HL-60 (cell line): ENCODE results near the gene RCBTB1.

ENCODE experiments used
- DNase-seq, 2 experiments: peaks; one replicate each; pipeline ENCODE4 v3.0.0-alpha.2; 2010 to 2020; ENCODE audit warnings: low read depth in 1 of 2, low spot score in 1 of 2
- H3K27ac ChIP-seq: fragments of 250-450 bp; sonication (Bioruptor Pico); replicated peaks from 2 replicates; pipeline ENCODE4 v1.5.1; 2020; ENCODE audit warnings: mild to moderate bottlenecking, moderate library complexity
- H3K27me3 ChIP-seq: fragments of 250-450 bp; sonication (Bioruptor Pico); 2 replicates; pipeline ENCODE4 v1.5.1; 2021; ENCODE audit warnings: mild to moderate bottlenecking, moderate library complexity; ENCODE audit not compliant: insufficient read depth, poor library complexity, severe bottlenecking
- H3K4me3 ChIP-seq: replicated peaks from 2 replicates; pipeline ENCODE4 v1.5.1; 2011; ENCODE audit warnings: mild to moderate bottlenecking, control low read depth, low read length; ENCODE audit not compliant: insufficient read depth
- GABPA ChIP-seq: IDR thresholded peaks from 2 replicates; pipeline ENCODE4 v1.6.1; 2012; ENCODE audit warnings: low read depth
- POLR2AphosphoS5 ChIP-seq: IDR thresholded peaks from 2 replicates; pipeline ENCODE4 v1.6.1; 2012; ENCODE audit warnings: low read depth
- SPI1 ChIP-seq: IDR thresholded peaks from 2 replicates; pipeline ENCODE4 v1.6.1; 2012; ENCODE audit warnings: low read depth, mild to moderate bottlenecking, borderline replicate concordance
- TF ChIP-seq, protein P1 (sequence below): IDR thresholded peaks from 2 replicates; pipeline ENCODE4 v1.6.1; 2012; ENCODE audit warnings: low read depth; ENCODE audit not compliant: insufficient replicate concordance
- TF ChIP-seq, protein P2 (sequence below): IDR thresholded peaks from one replicate; pipeline ENCODE4 v1.5.1; 2011; ENCODE audit warnings: low read length, control low read depth, inconsistent platforms; ENCODE audit not compliant: insufficient read depth

Gene RCBTB1

GRCh38 chr13:49602005-49602404 lies 16.6 kb upstream of the RCBTB1 start:
- Histone ChIP-seq H3K27ac (no peak overlapping the region), H3K27me3 (no peaks in the 10 kb centered on the region), H3K4me3 (no peak overlapping the region)
- TF ChIP-seq POLR2AphosphoS5, result no peak
- TF ChIP-seq, protein P1, sequence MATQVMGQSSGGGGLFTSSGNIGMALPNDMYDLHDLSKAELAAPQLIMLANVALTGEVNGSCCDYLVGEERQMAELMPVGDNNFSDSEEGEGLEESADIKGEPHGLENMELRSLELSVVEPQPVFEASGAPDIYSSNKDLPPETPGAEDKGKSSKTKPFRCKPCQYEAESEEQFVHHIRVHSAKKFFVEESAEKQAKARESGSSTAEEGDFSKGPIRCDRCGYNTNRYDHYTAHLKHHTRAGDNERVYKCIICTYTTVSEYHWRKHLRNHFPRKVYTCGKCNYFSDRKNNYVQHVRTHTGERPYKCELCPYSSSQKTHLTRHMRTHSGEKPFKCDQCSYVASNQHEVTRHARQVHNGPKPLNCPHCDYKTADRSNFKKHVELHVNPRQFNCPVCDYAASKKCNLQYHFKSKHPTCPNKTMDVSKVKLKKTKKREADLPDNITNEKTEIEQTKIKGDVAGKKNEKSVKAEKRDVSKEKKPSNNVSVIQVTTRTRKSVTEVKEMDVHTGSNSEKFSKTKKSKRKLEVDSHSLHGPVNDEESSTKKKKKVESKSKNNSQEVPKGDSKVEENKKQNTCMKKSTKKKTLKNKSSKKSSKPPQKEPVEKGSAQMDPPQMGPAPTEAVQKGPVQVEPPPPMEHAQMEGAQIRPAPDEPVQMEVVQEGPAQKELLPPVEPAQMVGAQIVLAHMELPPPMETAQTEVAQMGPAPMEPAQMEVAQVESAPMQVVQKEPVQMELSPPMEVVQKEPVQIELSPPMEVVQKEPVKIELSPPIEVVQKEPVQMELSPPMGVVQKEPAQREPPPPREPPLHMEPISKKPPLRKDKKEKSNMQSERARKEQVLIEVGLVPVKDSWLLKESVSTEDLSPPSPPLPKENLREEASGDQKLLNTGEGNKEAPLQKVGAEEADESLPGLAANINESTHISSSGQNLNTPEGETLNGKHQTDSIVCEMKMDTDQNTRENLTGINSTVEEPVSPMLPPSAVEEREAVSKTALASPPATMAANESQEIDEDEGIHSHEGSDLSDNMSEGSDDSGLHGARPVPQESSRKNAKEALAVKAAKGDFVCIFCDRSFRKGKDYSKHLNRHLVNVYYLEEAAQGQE, result no peak
- TF ChIP-seq GABPA, result no peak
- TF ChIP-seq SPI1, result no peak
- TF ChIP-seq, protein P2, sequence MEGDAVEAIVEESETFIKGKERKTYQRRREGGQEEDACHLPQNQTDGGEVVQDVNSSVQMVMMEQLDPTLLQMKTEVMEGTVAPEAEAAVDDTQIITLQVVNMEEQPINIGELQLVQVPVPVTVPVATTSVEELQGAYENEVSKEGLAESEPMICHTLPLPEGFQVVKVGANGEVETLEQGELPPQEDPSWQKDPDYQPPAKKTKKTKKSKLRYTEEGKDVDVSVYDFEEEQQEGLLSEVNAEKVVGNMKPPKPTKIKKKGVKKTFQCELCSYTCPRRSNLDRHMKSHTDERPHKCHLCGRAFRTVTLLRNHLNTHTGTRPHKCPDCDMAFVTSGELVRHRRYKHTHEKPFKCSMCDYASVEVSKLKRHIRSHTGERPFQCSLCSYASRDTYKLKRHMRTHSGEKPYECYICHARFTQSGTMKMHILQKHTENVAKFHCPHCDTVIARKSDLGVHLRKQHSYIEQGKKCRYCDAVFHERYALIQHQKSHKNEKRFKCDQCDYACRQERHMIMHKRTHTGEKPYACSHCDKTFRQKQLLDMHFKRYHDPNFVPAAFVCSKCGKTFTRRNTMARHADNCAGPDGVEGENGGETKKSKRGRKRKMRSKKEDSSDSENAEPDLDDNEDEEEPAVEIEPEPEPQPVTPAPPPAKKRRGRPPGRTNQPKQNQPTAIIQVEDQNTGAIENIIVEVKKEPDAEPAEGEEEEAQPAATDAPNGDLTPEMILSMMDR, result no peak
- DNase-seq, result no peak

DNA sequence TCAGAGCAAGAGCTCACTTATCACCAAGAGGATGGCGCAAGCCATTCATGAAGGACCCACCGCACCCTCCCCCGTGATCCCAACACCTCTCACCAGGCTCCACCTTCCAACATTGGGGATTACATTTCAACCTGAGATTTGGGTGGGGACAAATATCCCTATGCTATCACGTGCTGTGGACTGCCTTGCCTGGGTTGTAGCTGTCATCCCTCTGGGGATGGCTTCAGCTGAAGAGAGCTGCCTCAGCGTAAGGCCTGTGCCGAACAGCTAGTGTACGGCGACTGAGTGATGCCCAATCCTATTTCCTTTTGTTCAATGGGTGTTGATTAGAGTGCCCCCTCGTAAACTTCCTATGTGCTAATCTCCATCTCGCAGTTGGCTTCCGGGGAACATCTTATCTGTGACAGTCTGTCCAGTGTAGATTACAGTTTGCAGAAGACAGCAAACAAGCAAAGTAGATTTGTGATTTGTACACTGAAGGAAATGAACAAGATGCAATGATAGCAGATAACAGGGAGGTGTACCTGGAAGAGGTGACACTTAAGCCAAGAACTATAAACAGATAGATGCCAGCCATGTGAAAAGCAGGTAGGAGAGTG lies 11.8 kb upstream of the RCBTB1 start:
- no peak overlapping the region for H3K27ac ChIP-seq
- TF ChIP-seq, protein P1, result no peak
- TF ChIP-seq SPI1, result no peak
- TF ChIP-seq POLR2AphosphoS5, result no peak
- no peak for TF ChIP-seq GABPA
- TF ChIP-seq, protein P2, result no peak
- no peaks in the 10 kb centered on the region for H3K27me3 ChIP-seq
- no peak overlapping the region for H3K4me3 ChIP-seq
- no peak for DNase-seq

GRCh38 chr13:49596221-49596620 lies 10.9 kb upstream of the RCBTB1 start:
- no peak for DNase-seq
- H3K27ac ChIP-seq, result no peak overlapping the region
- no peak overlapping the region for H3K4me3 ChIP-seq
- no peaks in the 10 kb centered on the region for H3K27me3 ChIP-seq
- TF ChIP-seq, protein P2, result no peak
- TF ChIP-seq POLR2AphosphoS5, result no peak
- TF ChIP-seq SPI1, result no peak
- TF ChIP-seq, protein P1, result no peak
